Kidney capillary endothelial cell (primary cell): ENCODE results near the gene TNFRSF12A.

Source experiments
- DNase-seq: peaks from one replicate; pipeline ENCODE4 v3.0.0-alpha.2; 2018; ENCODE audit warnings: low spot score

The TNFRSF12A gene

GRCh38 chr16:3012828-3013420 is 7.2 kb upstream of the TNFRSF12A start, which contains the start of gene CLDN9:
Gene CLDN9 (plus strand): TSS chr16:3012923. CDS start chr16:3013363, 440 bp downstream.
- no peak for DNase-seq

- DNase-seq = no peak
Measured at GRCh38 chr16:3013491-3013951, 6.6 kb upstream of the TNFRSF12A start.

GRCh38 chr16:3013998-3014690 is 6.0 kb upstream of the TNFRSF12A start:
- no peak for DNase-seq

GRCh38 chr16:3014971-3015370 is 5.2 kb upstream of the TNFRSF12A start:
- DNase-seq = no peak

- no peak for DNase-seq
Measured at GRCh38 chr16:3015865-3016521, 4.2 kb upstream of the TNFRSF12A start.

GRCh38 chr16:3017344-3017743 is 2.8 kb upstream of the TNFRSF12A start:
- no peak for DNase-seq

GRCh38 chr16:3017794-3018506 is 2.2 kb upstream of the TNFRSF12A start, which contains the start of gene CLDN6:
Gene CLDN6 (minus strand): TSS chr16:3018183. CDS start chr16:3016021, 2,162 bp downstream.
- DNase-seq = no peak

- DNase-seq = no peak
Measured at GRCh38 chr16:3019594-3020246, 448 bp upstream of the TNFRSF12A start.

- peak; percentile 91 for DNase-seq
Measured at GRCh38 chr16:3020604-3021448, 658 bp downstream of the TNFRSF12A start.

GRCh38 chr16:3021449-3022207 is 1.5 kb downstream of the TNFRSF12A start:
- DNase-seq = peak; percentile 79

- DNase-seq = peak; percentile 87
Measured at GRCh38 chr16:3022208-3022683, 2.1 kb downstream of the TNFRSF12A start.

- DNase-seq = peak; percentile 48
Measured at GRCh38 chr16:3022684-3023414, 2.7 kb downstream of the TNFRSF12A start.

- DNase-seq = peak; percentile 39
Measured at GRCh38 chr16:3023415-3023668, 3.2 kb downstream of the TNFRSF12A start.

- peak; percentile 88 for DNase-seq
Measured at GRCh38 chr16:3023669-3024478, 3.7 kb downstream of the TNFRSF12A start, which contains the start of the genes HCFC1R1 and THOC6. Gene HCFC1R1 (minus strand): TSS chr16:3023942. CDS start chr16:3023941, 1 bp downstream. Gene THOC6 (plus strand): TSS chr16:3024035. CDS start chr16:3024327, 292 bp downstream.

- DNase-seq = no peak
Measured at GRCh38 chr16:3025032-3026002, 5.1 kb downstream of the TNFRSF12A start.

- DNase-seq = no peak
Measured at GRCh38 chr16:3026003-3026378, 5.8 kb downstream of the TNFRSF12A start.
